Colonic mucosa (tissue), 4 donors: ENCODE data around the gene RBPJL. TPM values are rescaled to one million over a fixed set of nuclear protein-coding genes. Genes with fewer than 3 reads are reported as not detected.

Source experiments
- DNase-seq: peaks from one replicate; pipeline ENCODE4 v3.0.0-alpha.2; 2020
- H3K27ac ChIP-seq: fragments of 200-600 bp; one replicate; pipeline ENCODE4 v1.8.0; 2021
- H3K27me3 ChIP-seq: fragments of 200-600 bp; one replicate; pipeline ENCODE4 v1.8.0; 2021
- H3K36me3 ChIP-seq: fragments of 200-600 bp; one replicate; pipeline ENCODE4 v1.8.0; 2021
- H3K4me1 ChIP-seq: fragments of 200-600 bp; one replicate; pipeline ENCODE4 v1.8.0; 2021; ENCODE audit warnings: mild to moderate bottlenecking
- H3K4me3 ChIP-seq: fragments of 200-600 bp; one replicate; pipeline ENCODE4 v1.8.0; 2021
- H3K9ac ChIP-seq, 2 donors: one replicate each; pipeline ENCODE4 v1.7.0; 2013; ENCODE audit warnings: control low read depth in 2 of 2, low read depth in 2 of 2, low read length in 2 of 2
- H3K9me3 ChIP-seq: fragments of 200-600 bp; one replicate; pipeline ENCODE4 v1.8.0; 2021
- intact Hi-C: fragments of 100-400 bp; cut with DNase I; formaldehyde crosslinking; loops from one replicate; pipeline ENCODE4 v1.14.1; 2022
- total RNA-seq, 2 donors: library from RNA; stranded (reverse); fragmentation: NEBNext Ultra II Directional in 1 of 2; extraction: Animal tissue kit (Norgen Biotek cat#: 25700) in 1 of 2; gene quantifications; one replicate each; pipeline ENCODE4 v1.2.1, GENCODE V29; 2021
- TF ChIP-seq, protein P1 (sequence below): fragments of 200-600 bp; IDR thresholded peaks from one replicate; pipeline ENCODE4 v1.8.0; 2022; ENCODE audit warnings: antibody characterized with exemption, mild to moderate bottlenecking
- donor health status: healthy.
- donor health status: DM: no; HTN: no; CAD: no.
- donor health status: DM: no; HTN: no; CAD: no.

The RBPJL gene
- total RNA-seq, 2 donors from 2014 or later: 0.74 TPM; not detected in 1

DNA sequence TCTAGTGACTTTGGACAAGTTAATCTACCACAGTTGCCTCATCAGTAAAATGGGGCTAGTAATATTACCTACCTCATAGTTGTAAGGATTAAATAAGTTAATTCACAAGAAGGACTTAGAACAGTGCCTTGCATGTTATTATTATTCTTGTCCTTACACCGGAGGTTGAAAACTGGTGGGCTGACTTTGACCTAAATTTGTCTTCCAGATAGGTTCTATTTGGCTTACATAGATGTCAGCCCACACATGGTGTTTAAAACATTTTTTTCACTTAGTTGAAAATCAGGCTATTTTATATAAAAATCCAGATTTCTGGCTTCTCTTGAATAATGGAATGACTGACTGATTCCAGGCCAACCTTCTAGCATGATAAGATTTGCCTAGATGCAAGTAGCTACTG is 59.6 kb downstream of the RBPJL start:
- no peak overlapping the region for H3K27ac ChIP-seq
- TF ChIP-seq, protein P1, sequence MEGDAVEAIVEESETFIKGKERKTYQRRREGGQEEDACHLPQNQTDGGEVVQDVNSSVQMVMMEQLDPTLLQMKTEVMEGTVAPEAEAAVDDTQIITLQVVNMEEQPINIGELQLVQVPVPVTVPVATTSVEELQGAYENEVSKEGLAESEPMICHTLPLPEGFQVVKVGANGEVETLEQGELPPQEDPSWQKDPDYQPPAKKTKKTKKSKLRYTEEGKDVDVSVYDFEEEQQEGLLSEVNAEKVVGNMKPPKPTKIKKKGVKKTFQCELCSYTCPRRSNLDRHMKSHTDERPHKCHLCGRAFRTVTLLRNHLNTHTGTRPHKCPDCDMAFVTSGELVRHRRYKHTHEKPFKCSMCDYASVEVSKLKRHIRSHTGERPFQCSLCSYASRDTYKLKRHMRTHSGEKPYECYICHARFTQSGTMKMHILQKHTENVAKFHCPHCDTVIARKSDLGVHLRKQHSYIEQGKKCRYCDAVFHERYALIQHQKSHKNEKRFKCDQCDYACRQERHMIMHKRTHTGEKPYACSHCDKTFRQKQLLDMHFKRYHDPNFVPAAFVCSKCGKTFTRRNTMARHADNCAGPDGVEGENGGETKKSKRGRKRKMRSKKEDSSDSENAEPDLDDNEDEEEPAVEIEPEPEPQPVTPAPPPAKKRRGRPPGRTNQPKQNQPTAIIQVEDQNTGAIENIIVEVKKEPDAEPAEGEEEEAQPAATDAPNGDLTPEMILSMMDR: no peak
- no peaks in the 10 kb centered on the region for H3K9me3 ChIP-seq
- no peak overlapping the region for H3K4me3 ChIP-seq
- H3K9ac ChIP-seq: no peak overlapping the region
- DNase-seq: no peak
- intact Hi-C loops: loop anchor here (5.0 kb wide), 1 partner anchor 39 kb away; no protein-coding TSS in a partner anchor
- H3K4me1 ChIP-seq: peaks cover 6% of the 10 kb centered on the region
- no peaks in the 10 kb centered on the region for H3K36me3 ChIP-seq
- no peaks in the 10 kb centered on the region for H3K27me3 ChIP-seq

DNA sequence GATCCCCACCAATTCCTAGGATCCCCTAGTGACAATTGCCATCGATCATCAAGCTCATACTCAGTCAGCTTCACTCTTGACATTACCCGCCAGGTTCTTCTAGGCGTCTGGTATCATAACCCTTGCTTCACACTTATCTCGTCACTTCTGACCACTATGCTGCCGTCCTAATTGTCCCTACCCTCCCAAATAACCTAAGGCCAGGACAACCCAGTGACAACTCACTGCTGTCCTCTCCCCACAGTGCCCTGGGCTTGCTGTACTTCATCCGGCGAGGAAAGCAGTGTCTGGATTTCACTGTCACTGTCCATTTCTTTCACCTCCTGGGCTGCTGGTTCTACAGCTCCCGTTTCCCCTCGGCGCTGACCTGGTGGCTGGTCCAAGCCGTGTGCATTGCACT is 60.0 kb downstream of the RBPJL start:
- H3K36me3 ChIP-seq: no peaks in the 10 kb centered on the region

DNA sequence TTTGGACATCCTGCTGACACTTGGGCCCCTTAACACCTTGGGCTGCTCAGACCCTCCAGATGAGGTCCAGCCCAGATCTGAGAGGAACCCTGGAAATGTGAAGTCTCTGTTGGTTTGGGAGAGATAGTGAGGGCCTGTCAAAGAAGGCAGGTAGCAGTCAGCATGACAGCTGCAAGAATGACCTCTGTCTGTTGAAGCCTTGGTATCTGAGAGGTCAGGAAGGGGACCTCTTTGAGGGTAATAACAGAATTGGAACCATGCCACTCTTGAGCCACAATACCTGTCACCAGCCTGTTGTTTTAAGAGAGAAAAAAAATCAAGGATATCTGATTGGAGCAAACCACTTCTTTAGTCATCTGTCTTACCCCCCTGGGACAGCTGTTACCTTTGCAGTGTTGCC is 60.5 kb downstream of the RBPJL start:
- Histone ChIP-seq H3K27ac (no peak overlapping the region), H3K27me3 (no peaks in the 10 kb centered on the region), H3K9ac (no peak overlapping the region), H3K36me3 (no peaks in the 10 kb centered on the region), H3K4me3 (no peak overlapping the region), H3K9me3 (no peaks in the 10 kb centered on the region), H3K4me1 (peaks cover 6% of the 10 kb centered on the region)
- TF ChIP-seq, protein P1: no peak
- intact Hi-C loops: loop anchor here (5.0 kb wide), 1 partner anchor 40 kb away; no protein-coding TSS in a partner anchor
- DNase-seq: no peak

More for the DNA sequence above, 60.0 kb downstream of the RBPJL start:
- H3K27ac ChIP-seq: no peak overlapping the region
- DNase-seq: no peak
- H3K4me3 ChIP-seq: no peak overlapping the region
- peaks cover 6% of the 10 kb centered on the region for H3K4me1 ChIP-seq
- H3K9ac ChIP-seq: no peak overlapping the region
- H3K27me3 ChIP-seq: no peaks in the 10 kb centered on the region
- no peaks in the 10 kb centered on the region for H3K9me3 ChIP-seq
- intact Hi-C loops: loop anchor here (5.0 kb wide), 1 partner anchor 39 kb away; no protein-coding TSS in a partner anchor
- TF ChIP-seq, protein P1: no peak

Other genes starting within 250 kb of the RBPJL start
- under 1 TPM in 1 of 2 donors, not detected in 1; 0.17 TPM for gene KCNS1, start 205.7 kb upstream of the RBPJL start, total RNA-seq
- not detected for gene WFDC5, start 191.7 kb upstream of the RBPJL start, total RNA-seq
- gene WFDC12, start 182.4 kb upstream of the RBPJL start, total RNA-seq: not detected
- 100 to 1,000 TPM in 1 of 2 donors, 10 to 100 TPM in 1; 93.4 to 262 TPM for gene PI3, start 131.9 kb upstream of the RBPJL start, total RNA-seq
- 1 to 10 TPM in 1 of 2 donors, under 1 TPM in 1; 0.42 to 1.0 TPM for gene SEMG1, start 99.8 kb upstream of the RBPJL start, total RNA-seq
- gene SEMG2, start 85.5 kb upstream of the RBPJL start, total RNA-seq: not detected
- gene SLPI, start 52.3 kb upstream of the RBPJL start, total RNA-seq: 100 to 1,000 TPM; 109 to 113 TPM
- gene MATN4, start 1.5 kb downstream of the RBPJL start, total RNA-seq: under 1 TPM in 1 of 2 donors, not detected in 1; 0.47 TPM
- 100 to 1,000 TPM in 1 of 2 donors, 10 to 100 TPM in 1; 70.9 to 146 TPM for gene SDC4, start 41.6 kb downstream of the RBPJL start, total RNA-seq
- 10 to 100 TPM; 24.4 to 27.7 TPM for gene SYS1, start 56.3 kb downstream of the RBPJL start, total RNA-seq
- 1 to 10 TPM in 1 of 2 donors, under 1 TPM in 1; 0.40 to 1.0 TPM for gene TP53TG5, start 71.5 kb downstream of the RBPJL start, total RNA-seq
- gene DBNDD2, start 101.4 kb downstream of the RBPJL start, total RNA-seq: 100 to 1,000 TPM; 109 to 131 TPM
- gene PIGT, start 109.3 kb downstream of the RBPJL start, total RNA-seq: 100 to 1,000 TPM; 129 to 140 TPM
- 100 to 1,000 TPM; 117 to 285 TPM for gene WFDC2, start 162.9 kb downstream of the RBPJL start, total RNA-seq
- not detected for gene SPINT3, start 208.8 kb downstream of the RBPJL start, total RNA-seq
- gene WFDC6, start 232.6 kb downstream of the RBPJL start, total RNA-seq: not detected
- gene EPPIN, start 240.6 kb downstream of the RBPJL start, total RNA-seq: not detected